OCI-LY1 (cell line): ENCODE measurements around the gene SUPT3H.

Experiments
- H2AFZ ChIP-seq: fragments of 200-600 bp; sonication (generic), shearing (Covaris generic); 2 replicates; pipeline ENCODE4 v1.6.0; 2014; ENCODE audit warnings: antibody characterized with exemption, mild to moderate bottlenecking, low read length
- H3F3A ChIP-seq: fragments of 200-600 bp; sonication (generic), shearing (Covaris generic); 2 replicates; pipeline ENCODE4 v1.6.0; 2014; ENCODE audit warnings: mild to moderate bottlenecking, antibody characterized with exemption, low read length, moderate library complexity; ENCODE audit not compliant: insufficient read depth
- H3K27ac ChIP-seq: fragments of 200-600 bp; sonication (generic); 2 replicates; pipeline ENCODE4 v1.5.1; 2014; ENCODE audit warnings: low read length, mixed run types, mild to moderate bottlenecking, low read depth; ENCODE audit not compliant: poor library complexity, severe bottlenecking
- H3K27me3 ChIP-seq: fragments of 200-600 bp; sonication (generic); 2 replicates; pipeline ENCODE4 v1.6.0; 2014; ENCODE audit warnings: antibody characterized with exemption, mild to moderate bottlenecking, low read length, moderate library complexity; ENCODE audit not compliant: insufficient read depth
- H3K36me3 ChIP-seq: fragments of 200-600 bp; sonication (generic); 2 replicates; pipeline ENCODE4 v1.6.1; 2014; ENCODE audit warnings: mild to moderate bottlenecking, antibody characterized with exemption, low read length, moderate library complexity, mixed read lengths; ENCODE audit not compliant: insufficient read depth
- H3K4me1 ChIP-seq: fragments of 200-600 bp; sonication (generic); 2 replicates; pipeline ENCODE4 v1.5.1; 2014; ENCODE audit warnings: mild to moderate bottlenecking, low read length, moderate library complexity; ENCODE audit not compliant: insufficient read depth, severe bottlenecking
- H3K4me2 ChIP-seq: fragments of 200-600 bp; sonication (generic), shearing (Covaris generic); 2 replicates; pipeline ENCODE4 v1.6.1; 2014; ENCODE audit warnings: low read length
- H3K4me3 ChIP-seq: fragments of 200-600 bp; sonication (generic); 2 replicates; pipeline ENCODE4 v1.5.1; 2014; ENCODE audit warnings: low read length, low read depth, mild to moderate bottlenecking, mixed read lengths; ENCODE audit not compliant: poor library complexity, severe bottlenecking
- H3K79me2 ChIP-seq: fragments of 200-600 bp; shearing (Covaris generic); 2 replicates; pipeline ENCODE4 v1.6.1; 2016; ENCODE audit warnings: mixed run types, low read length, mixed read lengths; ENCODE audit not compliant: insufficient read depth
- H3K9ac ChIP-seq: fragments of 200-600 bp; sonication (generic), shearing (Covaris generic); 2 replicates; pipeline ENCODE4 v1.6.1; 2014; ENCODE audit warnings: mild to moderate bottlenecking, low read length, mixed read lengths
- H3K9me2 ChIP-seq: fragments of 200-600 bp; sonication (generic), shearing (Covaris generic); 2 replicates; pipeline ENCODE4 v1.6.1; 2014; ENCODE audit warnings: low read depth, mild to moderate bottlenecking, low read length, mixed read lengths
- H3K9me3 ChIP-seq: fragments of 200-600 bp; shearing (Covaris generic); 2 replicates; pipeline ENCODE4 v1.6.1; 2014; ENCODE audit warnings: low read length, mixed read lengths
- H4K20me1 ChIP-seq: fragments of 200-600 bp; sonication (generic), shearing (Covaris generic); 2 replicates; pipeline ENCODE4 v1.6.0; 2016; ENCODE audit warnings: mild to moderate bottlenecking, low read length; ENCODE audit not compliant: insufficient read depth
- CTCF ChIP-seq: fragments of 200-600 bp; sonication (generic), shearing (Covaris generic); IDR thresholded peaks from 2 replicates; pipeline ENCODE4 v1.5.1; 2017; ENCODE audit warnings: mild to moderate bottlenecking, antibody characterized with exemption, low read length, moderate library complexity, mixed read lengths
- EZH2 ChIP-seq: fragments of 200-600 bp; sonication (generic), shearing (Covaris generic); IDR thresholded peaks from 2 replicates; pipeline ENCODE4 v1.8.0; 2017; ENCODE audit warnings: borderline replicate concordance, mixed run types, mild to moderate bottlenecking, antibody characterized with exemption, low read length, moderate library complexity, mixed read lengths

Gene SUPT3H

GRCh38 chr6:44920952-44921491 lies 456.7 kb downstream of the SUPT3H start:
- H3K9me2 ChIP-seq = no peaks in the 10 kb centered on the region

GRCh38 chr6:44918671-44919296 lies 458.9 kb downstream of the SUPT3H start:
- H2AFZ ChIP-seq = no peak overlapping the region
- no peaks in the 10 kb centered on the region for H3F3A ChIP-seq
- TF ChIP-seq CTCF (no peak), EZH2 (no peak)
- no peak overlapping the region for H3K4me2 ChIP-seq
- no peak overlapping the region for H3K27ac ChIP-seq
- no peaks in the 10 kb centered on the region for H4K20me1 ChIP-seq
- H3K36me3 ChIP-seq = no peaks in the 10 kb centered on the region
- no peaks in the 10 kb centered on the region for H3K9me3 ChIP-seq
- no peaks in the 10 kb centered on the region for H3K9me2 ChIP-seq
- H3K79me2 ChIP-seq = no peaks in the 10 kb centered on the region
- H3K9ac ChIP-seq = no peak overlapping the region
- H3K27me3 ChIP-seq = no peaks in the 10 kb centered on the region
- H3K4me1 ChIP-seq = no peaks in the 10 kb centered on the region
- H3K4me3 ChIP-seq = no peak overlapping the region

More at GRCh38 chr6:44920952-44921491, 456.7 kb downstream of the SUPT3H start:
- Histone ChIP-seq H2AFZ (no peak overlapping the region), H3K4me1 (no peaks in the 10 kb centered on the region), H3K9ac (no peak overlapping the region), H3F3A (no peaks in the 10 kb centered on the region), H3K4me3 (no peak overlapping the region), H4K20me1 (no peaks in the 10 kb centered on the region), H3K27ac (no peak overlapping the region), H3K79me2 (no peaks in the 10 kb centered on the region), H3K36me3 (no peaks in the 10 kb centered on the region), H3K4me2 (no peak overlapping the region), H3K9me3 (no peaks in the 10 kb centered on the region), H3K27me3 (no peaks in the 10 kb centered on the region)
- TF ChIP-seq CTCF (no peak), EZH2 (no peak)

- Histone ChIP-seq H4K20me1 (no peaks in the 10 kb centered on the region), H3K79me2 (no peaks in the 10 kb centered on the region), H3K27ac (no peak overlapping the region), H3F3A (no peaks in the 10 kb centered on the region), H3K4me1 (no peaks in the 10 kb centered on the region), H3K9me2 (no peaks in the 10 kb centered on the region), H3K9ac (no peak overlapping the region), H3K27me3 (no peaks in the 10 kb centered on the region), H3K36me3 (no peaks in the 10 kb centered on the region), H2AFZ (no peak overlapping the region), H3K9me3 (no peaks in the 10 kb centered on the region), H3K4me2 (no peak overlapping the region), H3K4me3 (no peak overlapping the region)
- TF ChIP-seq EZH2 = no peak
- TF ChIP-seq CTCF = no peak
Observed at GRCh38 chr6:44917430-44917829, 460.3 kb downstream of the SUPT3H start.
